Sigmoid colon (tissue), 4 donors: ENCODE data around the gene DYSF.

Experiments
- EP300 ChIP-seq, 4 donors: sonication (generic); formaldehyde crosslinking; IDR thresholded peaks; one replicate each; pipeline ENCODE4 v1.6.1; 2017; ENCODE audit warnings: antibody characterized with exemption in 4 of 4
- POLR2A ChIP-seq, 2 donors: fragments of 450-650 bp; IDR thresholded peaks; one replicate each; pipeline ENCODE4 v1.6.1; 2016; ENCODE audit warnings: antibody characterized with exemption in 2 of 2, mild to moderate bottlenecking in 2 of 2, moderate library complexity in 2 of 2
- POLR2AphosphoS5 ChIP-seq, 4 donors: sonication (generic); formaldehyde crosslinking; IDR thresholded peaks; one replicate each; pipeline ENCODE4 v1.6.1; 2017; ENCODE audit warnings: antibody characterized with exemption in 4 of 4
- TF ChIP-seq, protein P1 (sequence below), 4 experiments: fragments of 450-650 bp in 3 of 4; fragments of 200-600 bp in 1 of 4; IDR thresholded peaks; one replicate each; pipeline ENCODE4 v1.5.1; 2016 to 2019; ENCODE audit warnings: antibody characterized with exemption in 4 of 4, mild to moderate bottlenecking in 3 of 4, moderate library complexity in 2 of 4

DNA sequence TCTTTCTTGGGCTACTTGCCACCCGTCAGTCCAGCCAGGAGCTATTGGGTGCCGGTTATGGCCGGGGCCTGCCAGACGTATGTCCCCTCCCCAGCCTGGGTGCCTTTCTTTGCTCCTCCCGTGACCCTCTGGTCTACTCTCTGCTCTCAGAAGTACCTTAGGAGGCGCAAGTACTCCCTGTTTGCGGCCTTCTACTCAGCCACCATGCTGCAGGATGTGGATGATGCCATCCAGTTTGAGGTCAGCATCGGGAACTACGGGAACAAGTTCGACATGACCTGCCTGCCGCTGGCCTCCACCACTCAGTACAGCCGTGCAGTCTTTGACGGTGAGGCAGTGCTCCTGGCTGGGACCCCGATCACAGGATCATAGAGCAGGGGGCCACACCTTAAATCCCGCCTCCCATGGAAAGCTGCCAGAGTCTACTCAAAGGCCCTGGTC is 99.5 kb downstream of the DYSF start:
- TF ChIP-seq, protein P1, sequence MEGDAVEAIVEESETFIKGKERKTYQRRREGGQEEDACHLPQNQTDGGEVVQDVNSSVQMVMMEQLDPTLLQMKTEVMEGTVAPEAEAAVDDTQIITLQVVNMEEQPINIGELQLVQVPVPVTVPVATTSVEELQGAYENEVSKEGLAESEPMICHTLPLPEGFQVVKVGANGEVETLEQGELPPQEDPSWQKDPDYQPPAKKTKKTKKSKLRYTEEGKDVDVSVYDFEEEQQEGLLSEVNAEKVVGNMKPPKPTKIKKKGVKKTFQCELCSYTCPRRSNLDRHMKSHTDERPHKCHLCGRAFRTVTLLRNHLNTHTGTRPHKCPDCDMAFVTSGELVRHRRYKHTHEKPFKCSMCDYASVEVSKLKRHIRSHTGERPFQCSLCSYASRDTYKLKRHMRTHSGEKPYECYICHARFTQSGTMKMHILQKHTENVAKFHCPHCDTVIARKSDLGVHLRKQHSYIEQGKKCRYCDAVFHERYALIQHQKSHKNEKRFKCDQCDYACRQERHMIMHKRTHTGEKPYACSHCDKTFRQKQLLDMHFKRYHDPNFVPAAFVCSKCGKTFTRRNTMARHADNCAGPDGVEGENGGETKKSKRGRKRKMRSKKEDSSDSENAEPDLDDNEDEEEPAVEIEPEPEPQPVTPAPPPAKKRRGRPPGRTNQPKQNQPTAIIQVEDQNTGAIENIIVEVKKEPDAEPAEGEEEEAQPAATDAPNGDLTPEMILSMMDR (IDR thresholded peaks at IDR 0.05) = no peak
- no peak for TF ChIP-seq POLR2A (IDR thresholded peaks at IDR 0.05)
- no peak for TF ChIP-seq POLR2AphosphoS5 (IDR thresholded peaks at IDR 0.05)
- TF ChIP-seq EP300 (IDR thresholded peaks at IDR 0.05) = no peak
